GM23248 (cell line): ENCODE results near the gene RPL39L. TPM values are rescaled to one million over a fixed set of nuclear protein-coding genes. Genes with fewer than 3 reads are reported as not detected.

ENCODE experiments used
- DNase-seq: peaks from one replicate; pipeline ENCODE4 v3.0.0-alpha.2; 2015
- H2AFZ ChIP-seq: fragments of 200-600 bp; sonication (generic); 2 replicates; pipeline ENCODE4 v1.6.1; 2016; ENCODE audit warnings: antibody characterized with exemption
- H3F3A ChIP-seq: fragments of 200-600 bp; sonication (generic); 2 replicates; pipeline ENCODE4 v1.6.1; 2016; ENCODE audit warnings: mild to moderate bottlenecking, antibody characterized with exemption, mixed run types; ENCODE audit not compliant: insufficient read depth
- H3K27ac ChIP-seq: fragments of 200-600 bp; sonication (generic); 2 replicates; pipeline ENCODE4 v1.5.1; 2016; ENCODE audit warnings: mild to moderate bottlenecking
- H3K27me3 ChIP-seq: fragments of 200-600 bp; sonication (generic); replicated peaks from 2 replicates; pipeline ENCODE4 v1.6.1; 2016; ENCODE audit warnings: mild to moderate bottlenecking; ENCODE audit not compliant: insufficient read depth
- H3K36me3 ChIP-seq: fragments of 200-600 bp; sonication (generic); 2 replicates; pipeline ENCODE4 v1.6.1; 2016; ENCODE audit warnings: low read depth, mild to moderate bottlenecking
- H3K4me1 ChIP-seq: fragments of 200-600 bp; sonication (generic); 2 replicates; pipeline ENCODE4 v1.6.1; 2016; ENCODE audit warnings: mild to moderate bottlenecking; ENCODE audit not compliant: insufficient read depth
- H3K4me2 ChIP-seq: fragments of 200-600 bp; sonication (generic); one replicate; pipeline ENCODE4 v1.6.1; 2016; ENCODE audit warnings: mild to moderate bottlenecking; ENCODE audit not compliant: unreplicated experiment
- H3K4me3 ChIP-seq: fragments of 200-600 bp; sonication (generic); 2 replicates; pipeline ENCODE4 v1.5.1; 2016; ENCODE audit warnings: mild to moderate bottlenecking
- H3K79me2 ChIP-seq: fragments of 200-600 bp; sonication (generic); 2 replicates; pipeline ENCODE4 v1.6.1; 2016; ENCODE audit warnings: mild to moderate bottlenecking; ENCODE audit not compliant: insufficient read depth
- H3K9ac ChIP-seq: fragments of 200-600 bp; sonication (generic); 2 replicates; pipeline ENCODE4 v1.6.1; 2016; ENCODE audit warnings: mild to moderate bottlenecking
- H3K9me2 ChIP-seq: fragments of 200-600 bp; sonication (generic); 2 replicates; pipeline ENCODE4 v1.6.1; 2016; ENCODE audit warnings: mixed run types, mild to moderate bottlenecking, moderate library complexity; ENCODE audit not compliant: insufficient read depth
- H3K9me3 ChIP-seq: fragments of 200-600 bp; sonication (generic); one replicate; pipeline ENCODE4 v1.6.1; 2017; ENCODE audit warnings: low read depth
- H4K20me1 ChIP-seq: fragments of 200-600 bp; sonication (generic); 2 replicates; pipeline ENCODE4 v1.6.0; 2016; ENCODE audit not compliant: insufficient read depth
- EZH2 ChIP-seq: fragments of 200-600 bp; sonication (generic); IDR thresholded peaks from 2 replicates; pipeline ENCODE4 v1.6.1; 2018; ENCODE audit warnings: antibody characterized with exemption, mild to moderate bottlenecking; ENCODE audit not compliant: insufficient read depth, poor library complexity, severe bottlenecking
- EZH2phosphoT487 ChIP-seq: fragments of 200-600 bp; sonication (generic); IDR thresholded peaks from 2 replicates; pipeline ENCODE4 v1.6.1; 2018; ENCODE audit warnings: antibody characterized with exemption, moderate library complexity, mild to moderate bottlenecking, low read depth; ENCODE audit not compliant: insufficient read depth
- WGBS, 2 experiments: methylation state at CpG; one replicate each; pipeline ENCODE4 v1.1.6; 2015 to 2017; ENCODE audit warnings: low lambda C conversion rate in 2 of 2, low coverage in 1 of 2; ENCODE audit errors: missing lambda C conversion rate in 2 of 2; 5-methylcytosine and 5-hydroxymethylcytosine counted together
- in situ Hi-C: fragments of 300-500 bp; cut with MboI; formaldehyde crosslinking; loops from 2 replicates; pipeline ENCODE4 v1.15.0; 2020
- polyA plus RNA-seq: library from polyadenylated mRNA; unstranded; fragments of >200 nt; fragmentation: Nextera tagmentation; extraction: Ambion mirVana; gene quantifications from 2 replicates; pipeline ENCODE4 v1.2.1, GENCODE V29; 2016
- total RNA-seq: library from RNA; depleted of rRNA; stranded (reverse); fragments of >200 nt; shearing (Covaris generic); gene quantifications from 2 replicates; pipeline ENCODE4 v1.2.3, GENCODE V29; 2014

Gene RPL39L
- total and polyA plus RNA-seq, 2 experiments from 2014 or later = 12.8 to 22.0 TPM

DNA sequence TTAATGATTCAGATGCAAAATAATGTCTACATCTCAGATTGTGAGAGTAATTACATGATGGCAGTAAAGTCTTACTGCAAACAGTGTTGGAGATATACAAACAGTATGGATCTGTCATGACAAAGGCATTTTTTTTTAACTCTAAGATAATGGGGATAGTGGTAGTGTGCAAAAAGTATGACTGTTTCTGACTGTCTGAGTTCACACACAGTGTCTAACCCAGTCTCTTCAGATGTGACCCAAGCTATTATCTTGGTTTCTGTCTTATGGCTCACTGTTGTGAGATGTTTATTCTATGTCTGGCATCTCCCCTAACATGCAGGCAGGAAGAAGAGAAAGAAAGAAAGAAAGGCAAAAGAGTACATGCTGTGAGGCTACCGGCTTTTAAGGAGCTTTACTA is 17.0 kb downstream of the RPL39L start:
- no peaks in the 10 kb centered on the region for H3K9me3 ChIP-seq
- H3K4me1 ChIP-seq = no peaks in the 10 kb centered on the region
- in situ Hi-C loops = no loop called here
- no peak overlapping the region for H3K9ac ChIP-seq
- H3K79me2 ChIP-seq = no peaks in the 10 kb centered on the region
- H3K4me3 ChIP-seq = no peak overlapping the region
- no peak overlapping the region for H2AFZ ChIP-seq
- H3K4me2 ChIP-seq = no peak overlapping the region
- H3K27ac ChIP-seq = no peak overlapping the region
- DNase-seq = peak; percentile 23
- H3K36me3 ChIP-seq = no peaks in the 10 kb centered on the region
- H4K20me1 ChIP-seq = no peaks in the 10 kb centered on the region
- no peaks in the 10 kb centered on the region for H3K27me3 ChIP-seq
- no peaks in the 10 kb centered on the region for H3F3A ChIP-seq
- no peaks in the 10 kb centered on the region for H3K9me2 ChIP-seq
- 93 to 100% methylated on average over 1 of the region's 1 CpG for WGBS, 2 experiments
- TF ChIP-seq EZH2 = no peak
- no peak for TF ChIP-seq EZH2phosphoT487

DNA sequence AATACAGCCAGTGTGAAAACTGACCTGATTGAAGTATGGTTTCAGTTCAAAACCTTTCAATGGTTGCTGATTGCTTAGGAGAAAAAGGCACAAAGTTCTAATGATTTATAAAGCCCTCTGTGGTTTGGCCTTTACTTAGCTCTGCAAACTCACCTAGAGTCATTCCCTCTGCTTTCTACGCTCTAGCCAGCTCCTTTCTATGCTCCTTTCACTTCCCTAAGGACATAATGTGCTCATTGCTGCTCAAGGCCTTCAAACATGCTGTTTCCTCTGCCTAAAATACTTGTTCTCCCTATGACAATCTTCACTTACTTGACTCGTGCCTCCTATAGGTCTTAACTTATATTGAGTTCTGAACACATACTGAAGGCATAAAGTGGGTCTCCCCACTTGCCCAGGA is 19.0 kb downstream of the RPL39L start:
- Histone ChIP-seq H3K9me2 (no peaks in the 10 kb centered on the region), H3K4me1 (no peaks in the 10 kb centered on the region), H2AFZ (no peak overlapping the region), H3K9ac (no peak overlapping the region), H3K4me3 (no peak overlapping the region), H3F3A (no peaks in the 10 kb centered on the region), H3K9me3 (no peaks in the 10 kb centered on the region), H3K79me2 (no peaks in the 10 kb centered on the region), H3K27me3 (no peaks in the 10 kb centered on the region), H3K4me2 (no peak overlapping the region), H3K36me3 (no peaks in the 10 kb centered on the region), H4K20me1 (no peaks in the 10 kb centered on the region), H3K27ac (no peak overlapping the region)
- DNase-seq = no peak
- 86 to 95% methylated on average over 2 of the region's 2 CpGs for WGBS, 2 experiments
- in situ Hi-C loops = no loop called here
- TF ChIP-seq EZH2 = no peak
- no peak for TF ChIP-seq EZH2phosphoT487

DNA sequence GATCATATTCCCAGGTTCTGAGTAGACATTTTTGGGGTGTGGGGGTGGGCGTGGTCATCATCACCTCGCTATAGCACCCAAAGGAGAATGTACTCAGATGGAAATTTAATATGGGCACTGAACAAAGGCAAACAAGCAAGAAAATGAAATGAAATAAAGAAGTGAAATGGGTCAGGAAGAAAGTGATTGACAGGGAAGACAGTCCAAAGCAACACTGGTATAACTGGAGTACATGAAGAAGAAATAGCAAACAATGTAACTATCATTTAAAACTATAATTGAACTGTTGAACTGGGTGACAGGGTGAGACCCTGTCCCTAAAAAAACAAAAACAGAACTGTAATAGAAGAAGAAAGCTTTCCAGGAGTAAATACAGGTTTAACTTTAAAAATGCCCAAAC is 24.8 kb downstream of the RPL39L start:
- Histone ChIP-seq H3K27me3 (no peaks in the 10 kb centered on the region), H3K9me3 (no peaks in the 10 kb centered on the region), H3K79me2 (no peaks in the 10 kb centered on the region), H3K9me2 (no peaks in the 10 kb centered on the region), H4K20me1 (no peaks in the 10 kb centered on the region), H3K4me3 (no peak overlapping the region), H3K36me3 (no peaks in the 10 kb centered on the region), H2AFZ (no peak overlapping the region), H3K27ac (no peak overlapping the region), H3K9ac (no peak overlapping the region), H3K4me2 (no peak overlapping the region), H3K4me1 (no peaks in the 10 kb centered on the region), H3F3A (no peaks in the 10 kb centered on the region)
- no peak for DNase-seq
- WGBS, 2 experiments = 93 to 97% methylated on average over 2 of the region's 2 CpGs
- in situ Hi-C loops = no loop called here
- TF ChIP-seq EZH2 (no peak), EZH2phosphoT487 (no peak)

GRCh38 chr3:187112934-187113793 is 26.1 kb downstream of the RPL39L start:
- H4K20me1 ChIP-seq = no peaks in the 10 kb centered on the region
- H3K36me3 ChIP-seq = no peaks in the 10 kb centered on the region
- H3K4me1 ChIP-seq = no peaks in the 10 kb centered on the region
- TF ChIP-seq EZH2 = no peak
- TF ChIP-seq EZH2phosphoT487 = no peak
- H3K4me3 ChIP-seq = no peak overlapping the region
- WGBS, 2 experiments = 47 to 48% methylated on average over 2 of the region's 2 CpGs
- no peak overlapping the region for H3K27ac ChIP-seq
- no peaks in the 10 kb centered on the region for H3K27me3 ChIP-seq
- peak; percentile 48 for DNase-seq
- no peaks in the 10 kb centered on the region for H3K9me3 ChIP-seq
- H3F3A ChIP-seq = no peaks in the 10 kb centered on the region
- H3K9me2 ChIP-seq = no peaks in the 10 kb centered on the region
- no peak overlapping the region for H3K4me2 ChIP-seq
- H3K9ac ChIP-seq = no peak overlapping the region
- in situ Hi-C loops = no loop called here
- H2AFZ ChIP-seq = no peak overlapping the region
- no peaks in the 10 kb centered on the region for H3K79me2 ChIP-seq

GRCh38 chr3:187110156-187110555 is 29.1 kb downstream of the RPL39L start:
- H2AFZ ChIP-seq = no peak overlapping the region
- no peaks in the 10 kb centered on the region for H3K4me1 ChIP-seq
- 66 to 96% methylated on average over 1 of the region's 1 CpG for WGBS, 2 experiments
- no peak overlapping the region for H3K9ac ChIP-seq
- in situ Hi-C loops = no loop called here
- TF ChIP-seq EZH2phosphoT487 (no peak), EZH2 (no peak)
- no peaks in the 10 kb centered on the region for H3K27me3 ChIP-seq
- H3K9me2 ChIP-seq = no peaks in the 10 kb centered on the region
- no peak for DNase-seq
- H3K9me3 ChIP-seq = no peaks in the 10 kb centered on the region
- no peak overlapping the region for H3K27ac ChIP-seq
- no peaks in the 10 kb centered on the region for H3F3A ChIP-seq
- no peaks in the 10 kb centered on the region for H4K20me1 ChIP-seq
- no peak overlapping the region for H3K4me3 ChIP-seq
- no peaks in the 10 kb centered on the region for H3K79me2 ChIP-seq
- H3K36me3 ChIP-seq = no peaks in the 10 kb centered on the region
- no peak overlapping the region for H3K4me2 ChIP-seq
